ENCODE results near the gene CDYL. TPM values are rescaled to one million over a fixed set of nuclear protein-coding genes. Genes with fewer than 3 reads are reported as not detected.

CDYL gene
- total RNA-seq, 1 donor from 2014 or later: 51.9 TPM

- DNase-seq (ENCODE audit: low spot score): no peak
These were observed 182.4 kb downstream of the CDYL start for GRCh38 chr6:4958624-4959023.

- DNase-seq (ENCODE audit: low spot score): peak; percentile 57
These were observed 185.3 kb downstream of the CDYL start for GRCh38 chr6:4961322-4962168.

GRCh38 chr6:4962905-4963304 is 186.7 kb downstream of the CDYL start:
- DNase-seq (ENCODE audit: low spot score): no peak

GRCh38 chr6:4964675-4965561 is 188.7 kb downstream of the CDYL start:
- DNase-seq (ENCODE audit: low spot score): peak; percentile 75

- peak; percentile 60 for DNase-seq (ENCODE audit: low spot score)
These were observed 189.6 kb downstream of the CDYL start for GRCh38 chr6:4965562-4966389.

- DNase-seq (ENCODE audit: low spot score): peak; percentile 22
These were observed 191.3 kb downstream of the CDYL start for GRCh38 chr6:4967301-4968030.

- peak; percentile 18 for DNase-seq (ENCODE audit: low spot score)
These were observed 193.5 kb downstream of the CDYL start for GRCh38 chr6:4969609-4970285.

GRCh38 chr6:4970739-4971395 is 194.7 kb downstream of the CDYL start:
- peak; percentile 62 for DNase-seq (ENCODE audit: low spot score)

GRCh38 chr6:4971851-4972250 is 195.6 kb downstream of the CDYL start:
- peak; percentile 43 for DNase-seq (ENCODE audit: low spot score)

- peak; percentile 14 for DNase-seq (ENCODE audit: low spot score)
These were observed 196.2 kb downstream of the CDYL start for GRCh38 chr6:4972438-4972837.

GRCh38 chr6:4973415-4973814 is 197.2 kb downstream of the CDYL start:
- DNase-seq (ENCODE audit: low spot score): peak; percentile 45

GRCh38 chr6:4973982-4974745 is 198.0 kb downstream of the CDYL start:
- peak; percentile 87 for DNase-seq (ENCODE audit: low spot score)

GRCh38 chr6:4974962-4975361 is 198.8 kb downstream of the CDYL start:
- DNase-seq (ENCODE audit: low spot score): no peak

GRCh38 chr6:4975506-4975905 is 199.3 kb downstream of the CDYL start:
- DNase-seq (ENCODE audit: low spot score): no peak

GRCh38 chr6:4977468-4977867 is 201.3 kb downstream of the CDYL start:
- DNase-seq (ENCODE audit: low spot score): no peak

GRCh38 chr6:4979426-4979825 is 203.2 kb downstream of the CDYL start:
- DNase-seq (ENCODE audit: low spot score): no peak

GRCh38 chr6:4981761-4982160 is 205.6 kb downstream of the CDYL start:
- no peak for DNase-seq (ENCODE audit: low spot score)

- DNase-seq (ENCODE audit: low spot score): no peak
These were observed 207.1 kb downstream of the CDYL start for GRCh38 chr6:4983322-4983721.

- DNase-seq (ENCODE audit: low spot score): no peak
These were observed 210.8 kb downstream of the CDYL start for GRCh38 chr6:4986999-4987398.
